ENCODE results near the gene DLG2. TPM values are rescaled to one million over a fixed set of nuclear protein-coding genes. Genes with fewer than 3 reads are reported as not detected.
"Not testable (repeated sequence)": the region's sequence is repeated elsewhere in the genome, so short reads cannot be mapped to it uniquely, and the experiment has no call there.

DLG2 gene
- total RNA-seq, 1 donor from 2014 or later = 0.43 TPM

- Histone ChIP-seq H3K4me3 (no peak overlapping the region), H3K27ac (no peak overlapping the region), H3K36me3 (no peaks in the 10 kb centered on the region), H3K27me3 (no peaks in the 10 kb centered on the region), H3K9me3 (no peaks in the 10 kb centered on the region), H3K4me1 (no peaks in the 10 kb centered on the region)
- intact Hi-C loops (cut with DNase I) = no loop called here
- TF ChIP-seq, protein P1, sequence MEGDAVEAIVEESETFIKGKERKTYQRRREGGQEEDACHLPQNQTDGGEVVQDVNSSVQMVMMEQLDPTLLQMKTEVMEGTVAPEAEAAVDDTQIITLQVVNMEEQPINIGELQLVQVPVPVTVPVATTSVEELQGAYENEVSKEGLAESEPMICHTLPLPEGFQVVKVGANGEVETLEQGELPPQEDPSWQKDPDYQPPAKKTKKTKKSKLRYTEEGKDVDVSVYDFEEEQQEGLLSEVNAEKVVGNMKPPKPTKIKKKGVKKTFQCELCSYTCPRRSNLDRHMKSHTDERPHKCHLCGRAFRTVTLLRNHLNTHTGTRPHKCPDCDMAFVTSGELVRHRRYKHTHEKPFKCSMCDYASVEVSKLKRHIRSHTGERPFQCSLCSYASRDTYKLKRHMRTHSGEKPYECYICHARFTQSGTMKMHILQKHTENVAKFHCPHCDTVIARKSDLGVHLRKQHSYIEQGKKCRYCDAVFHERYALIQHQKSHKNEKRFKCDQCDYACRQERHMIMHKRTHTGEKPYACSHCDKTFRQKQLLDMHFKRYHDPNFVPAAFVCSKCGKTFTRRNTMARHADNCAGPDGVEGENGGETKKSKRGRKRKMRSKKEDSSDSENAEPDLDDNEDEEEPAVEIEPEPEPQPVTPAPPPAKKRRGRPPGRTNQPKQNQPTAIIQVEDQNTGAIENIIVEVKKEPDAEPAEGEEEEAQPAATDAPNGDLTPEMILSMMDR (IDR thresholded peaks at IDR 0.05) = no peak
- DNase-seq (ENCODE audit: low spot score in 2 of 2) = no peak
Observed at GRCh38 chr11:83736684-83737083, 1890.5 kb downstream of the DLG2 start.

DNA sequence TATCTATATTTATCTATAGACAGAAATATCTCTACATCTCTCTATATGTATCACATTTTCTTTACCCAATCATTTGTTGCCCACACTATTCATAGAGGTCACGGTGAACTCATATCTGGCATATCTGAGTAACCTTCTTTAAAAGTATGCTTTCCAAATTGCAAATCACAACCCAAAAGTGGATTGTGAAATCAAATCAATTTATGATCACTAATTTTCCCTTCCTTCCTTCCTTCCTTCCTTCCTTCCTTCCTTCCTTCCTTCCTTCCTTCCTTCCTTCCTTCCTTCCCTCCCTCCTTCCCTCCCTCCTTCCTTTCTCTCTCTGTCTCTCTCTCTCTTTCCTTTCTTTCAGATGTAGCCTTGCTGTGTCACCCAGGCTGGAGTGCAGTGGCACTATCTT, 1893.0 kb downstream of the DLG2 start:
- Histone ChIP-seq H3K36me3 (no peaks in the 10 kb centered on the region), H3K27ac (no peak overlapping the region), H3K9me3 (no peaks in the 10 kb centered on the region), H3K4me3 (no peak overlapping the region), H3K27me3 (no peaks in the 10 kb centered on the region), H3K4me1 (no peaks in the 10 kb centered on the region)
- DNase-seq (ENCODE audit: low spot score in 2 of 2) = no peak
- intact Hi-C loops (cut with DNase I) = no loop called here
- TF ChIP-seq, protein P1 (IDR thresholded peaks at IDR 0.05) = no peak

GRCh38 chr11:83731288-83731687, 1895.9 kb downstream of the DLG2 start:
- H3K36me3 ChIP-seq; H3K4me3 ChIP-seq; H3K9me3 ChIP-seq; H3K4me1 ChIP-seq; intact Hi-C loops (cut with DNase I); H3K27ac ChIP-seq; H3K27me3 ChIP-seq; DNase-seq (ENCODE audit: low spot score in 2 of 2): not testable (repeated sequence)

DNA sequence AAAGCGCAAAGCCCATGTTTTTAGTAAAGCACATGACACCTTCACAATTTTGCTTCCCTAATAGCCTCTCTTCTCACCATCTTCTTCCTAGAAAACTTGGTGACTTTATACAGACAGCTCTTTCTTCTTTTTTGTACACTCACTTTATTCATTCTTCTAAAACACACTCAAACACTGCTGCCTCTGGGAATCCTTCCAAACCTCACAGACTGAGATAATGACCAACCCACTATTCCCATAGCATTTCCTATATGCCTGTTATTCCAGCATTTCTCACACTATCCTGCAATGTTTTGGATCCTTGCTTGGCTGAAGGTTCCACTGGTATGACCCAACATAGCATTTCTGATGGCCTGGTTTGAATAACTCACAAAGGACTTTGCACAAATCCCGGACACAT, 1898.9 kb downstream of the DLG2 start:
- H3K27me3 ChIP-seq = no peaks in the 10 kb centered on the region
- H3K4me1 ChIP-seq = peaks cover 0 to 3% of the 10 kb centered on the region in 2 donors
- no peaks in the 10 kb centered on the region for H3K9me3 ChIP-seq
- TF ChIP-seq, protein P1 (IDR thresholded peaks at IDR 0.05) = no peak
- no peak overlapping the region for H3K27ac ChIP-seq
- no peaks in the 10 kb centered on the region for H3K36me3 ChIP-seq
- H3K4me3 ChIP-seq = no peak overlapping the region
- intact Hi-C loops (cut with DNase I) = no loop called here
- no peak for DNase-seq (ENCODE audit: low spot score in 2 of 2)

- Histone ChIP-seq H3K4me3 (no peak overlapping the region), H3K27ac (no peak overlapping the region), H3K27me3 (no peaks in the 10 kb centered on the region), H3K4me1 (peaks cover 0 to 3% of the 10 kb centered on the region in 2 donors), H3K36me3 (no peaks in the 10 kb centered on the region), H3K9me3 (no peaks in the 10 kb centered on the region)
- intact Hi-C loops (cut with DNase I) = no loop called here
- DNase-seq (ENCODE audit: low spot score in 2 of 2) = no peak
- TF ChIP-seq, protein P1 (IDR thresholded peaks at IDR 0.05) = no peak
Observed at GRCh38 chr11:83727251-83727650, 1899.9 kb downstream of the DLG2 start.

DNA sequence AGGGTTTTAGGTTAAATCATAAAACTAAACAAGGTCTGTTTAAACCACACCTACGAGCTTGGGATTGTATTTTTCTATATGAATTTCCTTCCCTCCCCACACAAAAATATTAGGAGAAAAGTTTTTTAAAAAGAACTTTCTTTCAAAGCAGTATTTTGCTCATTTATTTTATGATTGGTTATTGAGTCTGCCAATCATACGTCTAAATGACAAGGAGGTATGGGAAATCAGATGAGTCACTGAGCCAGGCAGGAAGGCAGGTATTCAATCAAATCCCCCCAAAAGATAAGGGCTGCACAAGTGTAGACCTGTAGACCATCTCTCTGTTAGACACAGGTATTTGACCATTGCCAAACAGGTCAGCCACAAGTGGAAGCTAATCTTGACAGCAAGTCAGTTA, 1900.8 kb downstream of the DLG2 start:
- intact Hi-C loops (cut with DNase I) = no loop called here
- DNase-seq (ENCODE audit: low spot score in 2 of 2) = no peak

More for the DNA sequence above, 1900.8 kb downstream of the DLG2 start:
- H3K4me3 ChIP-seq = no peak overlapping the region
- peaks cover 0 to 3% of the 10 kb centered on the region in 2 donors for H3K4me1 ChIP-seq
- H3K36me3 ChIP-seq = no peaks in the 10 kb centered on the region
- TF ChIP-seq, protein P1 (IDR thresholded peaks at IDR 0.05) = no peak
- H3K9me3 ChIP-seq = no peaks in the 10 kb centered on the region
- no peak overlapping the region for H3K27ac ChIP-seq
- H3K27me3 ChIP-seq = no peaks in the 10 kb centered on the region
